ENCODE data around the gene PNLIPRP3.

The PNLIPRP3 gene

GRCh38 chr10:116402858-116403257 is 24.8 kb upstream of the PNLIPRP3 start:
- no peak for TF ChIP-seq CTCF (IDR thresholded peaks at IDR 0.05; ENCODE audit: insufficient read depth, missing control alignments)
- DNase-seq (ENCODE audit: insufficient read length, low spot score) = no peak
- FAIRE-seq = no peak

- no peak for TF ChIP-seq CTCF (IDR thresholded peaks at IDR 0.05; ENCODE audit: insufficient read depth, missing control alignments)
- no peak for FAIRE-seq
- no peak for DNase-seq (ENCODE audit: insufficient read length, low spot score)
Measured at GRCh38 chr10:116403740-116404250, 23.9 kb upstream of the PNLIPRP3 start.

GRCh38 chr10:116408719-116409118 is 18.9 kb upstream of the PNLIPRP3 start:
- FAIRE-seq (no peak), DNase-seq (ENCODE audit: insufficient read length, low spot score) (no peak)
- no peak for TF ChIP-seq CTCF (IDR thresholded peaks at IDR 0.05; ENCODE audit: insufficient read depth, missing control alignments)

GRCh38 chr10:116410351-116410750 is 17.3 kb upstream of the PNLIPRP3 start:
- no peak for TF ChIP-seq CTCF (IDR thresholded peaks at IDR 0.05; ENCODE audit: insufficient read depth, missing control alignments)
- DNase-seq (ENCODE audit: insufficient read length, low spot score) (no peak), FAIRE-seq (no peak)

- no peak for TF ChIP-seq CTCF (IDR thresholded peaks at IDR 0.05; ENCODE audit: insufficient read depth, missing control alignments)
- no peak for DNase-seq (ENCODE audit: insufficient read length, low spot score)
- FAIRE-seq = no peak
Measured at GRCh38 chr10:116417821-116418220, 9.8 kb upstream of the PNLIPRP3 start.

- DNase-seq (ENCODE audit: insufficient read length, low spot score) = no peak
- no peak for FAIRE-seq
Measured at GRCh38 chr10:116418389-116418788, 9.3 kb upstream of the PNLIPRP3 start.

More at GRCh38 chr10:116418389-116418788, 9.3 kb upstream of the PNLIPRP3 start:
- no peak for TF ChIP-seq CTCF (IDR thresholded peaks at IDR 0.05; ENCODE audit: insufficient read depth, missing control alignments)
